Measurements from ENCODE around the gene CKMT1A.

The CKMT1A gene

DNA sequence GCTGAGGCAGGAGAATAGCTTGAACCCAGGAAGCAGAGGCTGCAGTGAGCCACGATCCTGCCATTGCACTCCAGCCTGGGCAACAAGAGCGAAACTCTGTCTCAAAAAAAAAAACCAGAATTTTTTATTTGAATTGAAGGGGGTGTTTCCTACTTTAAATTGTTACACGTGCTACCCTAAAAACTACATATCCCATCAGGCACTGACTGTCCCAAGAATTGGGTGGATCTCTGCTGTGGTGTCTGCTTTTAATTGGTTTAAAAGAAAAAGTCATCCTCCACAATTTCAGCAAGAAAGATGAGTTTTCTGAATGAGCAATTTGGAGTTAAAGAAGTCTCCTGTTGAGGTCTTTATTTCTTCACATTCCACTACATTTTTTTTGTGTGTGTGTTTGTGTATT lies 54.7 kb downstream of the CKMT1A start:
- peak; percentile 47 for DNase-seq

Measured in fibroblast of skin of back (primary cell).